Measurements from ENCODE around the gene ZNF594.
"Not testable (repeated sequence)": the region's sequence is repeated elsewhere in the genome, so short reads cannot be mapped to it uniquely, and the experiment has no call there.

DNA sequence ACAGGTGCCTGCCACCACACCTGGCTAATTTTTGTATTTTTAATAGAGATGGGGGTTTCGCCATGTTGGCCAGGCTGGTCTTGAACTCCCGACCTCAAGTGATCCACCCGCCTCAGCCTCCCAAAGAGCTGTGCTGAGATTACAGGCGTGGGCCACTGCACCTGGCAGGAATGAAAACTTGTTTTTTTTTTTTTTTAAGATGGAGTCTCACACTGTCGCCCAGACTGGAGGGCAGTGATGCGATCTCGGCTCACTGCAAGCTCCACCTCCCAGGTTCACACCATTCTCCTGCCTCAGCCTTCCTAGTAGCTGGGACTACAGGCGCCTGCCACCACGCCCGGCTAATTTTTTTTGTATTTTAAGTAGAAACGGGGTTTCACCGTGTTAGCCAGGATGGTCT is 30.2 kb upstream of the ZNF594 start:
- TF ChIP-seq, protein P1, sequence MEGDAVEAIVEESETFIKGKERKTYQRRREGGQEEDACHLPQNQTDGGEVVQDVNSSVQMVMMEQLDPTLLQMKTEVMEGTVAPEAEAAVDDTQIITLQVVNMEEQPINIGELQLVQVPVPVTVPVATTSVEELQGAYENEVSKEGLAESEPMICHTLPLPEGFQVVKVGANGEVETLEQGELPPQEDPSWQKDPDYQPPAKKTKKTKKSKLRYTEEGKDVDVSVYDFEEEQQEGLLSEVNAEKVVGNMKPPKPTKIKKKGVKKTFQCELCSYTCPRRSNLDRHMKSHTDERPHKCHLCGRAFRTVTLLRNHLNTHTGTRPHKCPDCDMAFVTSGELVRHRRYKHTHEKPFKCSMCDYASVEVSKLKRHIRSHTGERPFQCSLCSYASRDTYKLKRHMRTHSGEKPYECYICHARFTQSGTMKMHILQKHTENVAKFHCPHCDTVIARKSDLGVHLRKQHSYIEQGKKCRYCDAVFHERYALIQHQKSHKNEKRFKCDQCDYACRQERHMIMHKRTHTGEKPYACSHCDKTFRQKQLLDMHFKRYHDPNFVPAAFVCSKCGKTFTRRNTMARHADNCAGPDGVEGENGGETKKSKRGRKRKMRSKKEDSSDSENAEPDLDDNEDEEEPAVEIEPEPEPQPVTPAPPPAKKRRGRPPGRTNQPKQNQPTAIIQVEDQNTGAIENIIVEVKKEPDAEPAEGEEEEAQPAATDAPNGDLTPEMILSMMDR (IDR thresholded peaks at IDR 0.05 in 4 of 5, conservative IDR thresholded peaks at IDR 0.05 in 1 of 5): not testable (repeated sequence)
- TF ChIP-seq POLR2A (IDR thresholded peaks at IDR 0.05): not testable (repeated sequence)
